GM18907 (cell line): Measurements from ENCODE around the gene ANKRD22.

Experiments
- ATAC-seq: cut with Tn5 transposase; IDR thresholded peaks from one replicate; pipeline ENCODE4 v1.9.1; 2021; ENCODE audit warnings: mild to moderate bottlenecking, moderate library complexity; ENCODE audit not compliant: unreplicated experiment

ANKRD22 gene

DNA sequence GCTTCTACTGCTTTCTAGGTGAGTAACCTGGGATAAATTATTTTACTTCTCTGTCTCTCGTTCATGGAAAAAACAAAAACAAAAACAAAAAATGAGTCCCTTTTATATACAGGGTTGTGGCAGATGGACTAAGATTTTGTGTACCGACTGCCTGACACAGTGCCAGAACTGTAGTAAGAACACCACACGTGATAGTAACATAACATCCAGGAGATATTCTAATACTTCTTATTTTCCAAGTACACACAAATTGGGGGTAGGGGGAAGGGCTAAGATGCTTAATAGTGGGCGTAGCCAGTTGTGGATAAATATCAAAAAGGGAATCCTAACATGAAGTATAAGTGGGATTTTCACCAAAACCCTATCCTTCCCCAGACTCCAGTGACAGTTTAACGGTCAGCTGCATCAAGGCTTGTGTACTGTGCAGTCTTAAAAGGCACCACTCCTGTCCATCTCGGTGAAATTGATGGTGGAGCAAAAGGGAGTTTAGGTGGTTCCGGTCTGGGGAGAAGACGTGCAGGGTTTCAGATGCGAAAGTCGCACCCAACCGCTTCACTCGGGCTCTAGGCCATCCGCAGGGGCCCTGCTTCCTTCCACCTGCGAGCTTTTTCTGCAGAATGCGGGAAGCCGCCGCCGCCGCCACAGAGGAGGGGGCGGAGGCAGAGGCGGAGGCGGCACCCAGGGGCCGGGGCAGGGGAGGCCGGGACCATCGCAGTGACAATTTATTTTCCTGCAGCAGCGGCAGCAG lies 28.1 kb upstream of the ANKRD22 start, which contains the start of gene STAMBPL1:
Gene STAMBPL1 (plus strand): TSS at position 712 of the 748 bp plus-strand sequence. CDS start 21,464 bp downstream, outside the sequence.
- peak; percentile 67 for ATAC-seq

DNA sequence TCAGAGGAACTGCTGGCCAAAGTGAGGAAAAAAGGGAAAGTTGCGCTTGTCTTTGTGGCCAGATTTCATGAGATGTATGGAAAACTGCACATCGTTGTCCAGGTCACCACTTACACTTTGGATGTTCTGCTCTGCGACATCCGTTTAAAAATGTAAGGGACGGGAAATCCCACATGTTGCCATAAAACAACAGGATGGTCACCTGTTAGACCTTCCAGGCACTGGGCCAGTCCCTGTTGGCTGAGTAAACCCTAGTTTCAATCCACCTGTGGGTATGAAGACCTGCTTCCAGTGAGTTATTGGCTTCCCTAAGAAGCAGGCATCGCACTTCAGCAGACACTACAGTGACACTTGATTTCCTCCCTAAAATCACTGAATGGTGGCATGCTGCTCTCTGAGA lies 25.7 kb upstream of the ANKRD22 start:
- ATAC-seq, result no peak

DNA sequence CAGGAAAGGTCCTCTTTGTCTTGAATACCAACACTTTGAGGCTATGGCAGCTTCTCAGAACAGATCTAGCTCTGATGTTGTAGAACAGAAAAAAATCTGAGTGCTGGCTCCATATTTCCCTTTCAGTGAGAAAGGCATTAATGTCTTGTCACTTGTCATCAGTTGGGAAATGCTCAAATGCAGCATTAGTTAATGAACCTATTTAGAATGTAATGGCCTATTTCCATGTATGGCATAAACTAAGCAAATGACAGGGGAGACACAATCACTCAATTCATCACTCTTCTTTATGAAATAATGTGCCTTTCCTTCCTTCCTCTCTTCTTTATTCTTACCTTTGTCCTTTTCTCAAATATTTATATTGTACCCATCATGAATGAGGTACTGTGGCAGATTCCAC lies 23.4 kb upstream of the ANKRD22 start:
- no peak for ATAC-seq

DNA sequence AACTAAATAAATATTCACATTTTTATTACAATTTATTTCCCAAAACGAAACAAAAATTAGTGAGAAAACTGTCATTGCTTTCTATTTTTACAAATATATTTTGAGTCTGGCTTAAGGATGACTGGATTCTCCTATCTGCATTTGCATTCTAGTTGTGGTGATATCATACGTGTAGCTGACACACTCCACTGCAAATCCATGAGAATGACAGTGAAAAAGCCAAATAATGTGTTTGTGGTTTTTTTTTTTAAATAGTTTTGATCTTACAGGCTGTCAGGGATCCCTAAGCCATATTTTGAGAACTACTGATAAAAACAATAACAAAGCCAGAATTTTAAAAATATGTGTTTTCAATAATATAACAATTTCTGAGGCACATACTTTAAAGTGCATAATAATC lies 22.6 kb upstream of the ANKRD22 start:
- ATAC-seq, result no peak

DNA sequence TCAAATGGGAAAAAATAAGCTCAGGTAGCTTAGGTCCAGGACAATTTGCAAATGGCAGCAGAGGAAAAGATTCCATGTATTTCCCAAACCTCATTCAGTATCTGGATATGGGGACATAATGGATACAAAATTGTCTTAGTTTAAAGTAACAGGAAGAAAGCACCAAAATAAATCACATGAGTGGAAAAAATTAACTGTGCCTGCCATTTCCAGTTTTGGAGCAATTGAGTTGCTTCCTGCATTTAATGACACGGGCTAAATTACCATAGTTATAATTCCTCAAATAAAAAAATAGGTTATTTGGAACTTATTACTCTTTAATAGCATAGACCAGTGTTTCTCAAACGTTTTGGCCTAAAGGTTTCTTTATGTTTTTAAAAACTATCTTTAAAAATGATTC lies 22.1 kb upstream of the ANKRD22 start:
- ATAC-seq, result no peak

DNA sequence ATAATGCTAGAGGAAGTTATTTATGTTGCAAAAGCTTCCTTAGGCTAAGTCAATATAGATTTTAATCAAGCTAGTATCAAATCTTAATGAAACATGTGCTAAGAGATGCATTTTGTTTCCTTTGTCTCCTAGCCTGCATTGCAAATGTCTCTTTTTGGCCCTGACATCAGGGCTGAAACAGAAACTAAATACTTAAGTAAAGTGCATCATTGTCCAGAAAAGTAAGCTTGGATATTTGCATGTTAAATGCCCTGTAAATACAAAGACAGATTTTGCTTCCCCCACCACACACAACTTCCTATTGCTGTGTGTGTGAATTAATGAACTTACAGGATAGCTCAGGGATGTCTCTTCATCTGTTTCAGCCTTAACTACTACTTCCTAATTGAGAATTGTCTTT lies 18.4 kb upstream of the ANKRD22 start:
- peak; percentile 51 for ATAC-seq

- ATAC-seq, result no peak
These were observed 14.8 kb upstream of the ANKRD22 start for GRCh38 chr10:88866454-88866853.

- ATAC-seq, result no peak
These were observed 13.7 kb upstream of the ANKRD22 start for GRCh38 chr10:88865281-88865876.

- ATAC-seq, result no peak
These were observed 9.4 kb upstream of the ANKRD22 start for GRCh38 chr10:88861036-88861435.

DNA sequence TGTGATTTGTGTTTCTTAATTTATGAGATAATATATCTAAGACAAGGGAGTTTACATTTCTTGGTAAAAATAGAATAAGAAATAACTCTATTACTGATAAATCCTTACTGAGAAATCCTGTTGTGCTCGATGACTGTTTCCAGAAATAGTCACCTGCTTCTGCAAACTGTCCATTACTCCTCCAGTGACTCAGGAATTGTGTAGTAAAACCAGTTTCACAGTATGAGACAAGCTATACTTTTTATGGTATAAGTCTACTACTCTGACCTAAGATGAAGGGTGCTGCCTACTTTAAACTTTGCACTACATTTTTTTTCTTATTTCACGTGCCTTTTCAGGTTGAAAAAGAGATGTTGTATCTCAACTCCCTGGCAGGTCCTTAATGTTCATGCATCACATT lies 6.8 kb upstream of the ANKRD22 start:
- ATAC-seq, result no peak

DNA sequence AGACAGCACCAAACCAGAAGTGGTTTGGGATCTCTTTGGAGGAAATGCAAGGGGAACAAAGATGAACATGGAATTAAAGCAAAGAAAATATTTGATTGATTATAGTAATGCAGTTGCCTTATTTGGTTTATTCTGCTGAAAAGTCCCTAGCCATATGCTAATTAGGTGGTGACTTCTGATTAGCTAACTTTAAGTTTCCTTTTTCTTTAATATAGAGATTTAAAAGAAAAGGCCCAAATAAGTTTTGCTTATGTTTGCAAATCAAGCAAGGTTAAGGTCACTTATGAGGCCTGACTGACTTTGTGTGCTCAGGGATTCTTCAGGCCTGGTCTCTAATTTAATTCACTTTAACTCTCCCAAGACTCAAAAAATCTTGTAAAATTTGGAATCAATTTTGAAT lies 6.2 kb upstream of the ANKRD22 start:
- no peak for ATAC-seq

DNA sequence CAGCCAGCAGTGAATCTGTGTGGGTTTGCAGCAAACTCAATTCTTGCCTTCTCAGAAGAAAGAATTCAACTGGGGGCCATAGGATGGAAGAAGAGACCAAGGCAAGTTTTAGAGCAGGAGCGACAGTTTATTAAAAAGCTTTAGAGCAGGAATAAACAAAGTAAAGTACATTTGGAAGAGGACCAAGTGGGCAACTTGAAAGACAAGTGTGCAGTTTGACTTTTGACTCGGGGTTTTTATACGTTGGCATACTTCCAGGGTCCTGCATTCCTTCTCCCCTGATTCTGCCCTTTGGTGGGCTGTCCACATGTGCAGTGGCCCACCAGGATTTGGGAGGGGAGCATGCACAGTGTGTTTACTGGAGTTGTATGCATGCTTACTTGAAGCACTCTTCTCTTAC lies 3.0 kb upstream of the ANKRD22 start:
- no peak for ATAC-seq

DNA sequence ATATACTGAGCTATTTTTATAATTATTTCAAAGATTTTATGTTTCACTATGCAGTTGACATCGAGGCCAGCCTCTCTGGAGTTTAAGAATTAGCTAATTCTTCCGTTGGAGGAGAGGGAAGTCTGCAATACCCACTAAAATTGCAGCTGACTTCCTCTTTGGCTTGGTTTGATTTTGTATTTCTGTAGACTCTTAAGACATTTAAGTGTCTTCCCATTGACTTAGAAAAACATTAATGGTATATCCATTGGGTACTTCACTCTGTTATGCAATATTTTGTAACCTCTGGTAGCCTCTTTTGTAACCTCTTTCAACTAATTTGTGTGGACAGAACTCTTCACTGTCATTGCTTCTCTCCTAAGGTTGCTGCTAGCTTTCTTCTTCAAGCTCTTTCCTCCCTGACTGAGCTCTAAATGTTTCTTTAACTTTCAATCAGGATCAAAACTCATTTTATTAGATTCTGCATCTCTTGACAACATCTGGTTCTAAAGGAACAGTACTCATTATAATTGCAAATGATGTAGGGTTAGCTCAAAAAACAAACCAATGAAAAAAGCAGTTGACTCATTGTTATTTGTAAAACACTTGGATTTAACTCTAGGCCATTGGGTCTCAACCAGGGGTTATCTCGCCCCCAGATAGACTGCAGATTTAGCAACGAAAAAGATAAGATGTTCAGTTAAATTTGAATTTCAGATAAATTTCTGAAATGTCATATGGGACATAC lies 1.7 kb upstream of the ANKRD22 start:
- ATAC-seq, result no peak

GRCh38 chr10:88852327-88852726 lies 683 bp upstream of the ANKRD22 start:
- no peak for ATAC-seq

GRCh38 chr10:88850712-88851111 lies 932 bp downstream of the ANKRD22 start:
- no peak for ATAC-seq

DNA sequence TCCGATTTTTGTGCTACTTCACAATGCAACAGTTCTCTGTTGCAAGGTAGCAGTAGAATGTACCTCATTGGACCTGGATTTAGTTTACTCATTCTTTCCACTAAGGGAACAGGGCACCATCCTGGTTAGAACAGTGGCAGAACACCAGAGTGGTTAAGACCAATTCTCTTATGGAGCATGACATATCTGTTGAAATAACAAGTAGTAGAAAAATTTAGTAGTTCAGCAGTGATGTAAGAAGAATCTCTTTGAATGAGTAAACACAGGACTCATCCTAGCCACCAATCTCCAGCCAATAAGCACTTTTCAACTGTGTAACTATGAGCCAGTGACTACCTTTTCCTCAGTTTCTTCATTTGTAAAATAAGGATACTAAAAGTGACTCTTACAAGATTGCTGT lies 2.4 kb downstream of the ANKRD22 start:
- no peak for ATAC-seq

DNA sequence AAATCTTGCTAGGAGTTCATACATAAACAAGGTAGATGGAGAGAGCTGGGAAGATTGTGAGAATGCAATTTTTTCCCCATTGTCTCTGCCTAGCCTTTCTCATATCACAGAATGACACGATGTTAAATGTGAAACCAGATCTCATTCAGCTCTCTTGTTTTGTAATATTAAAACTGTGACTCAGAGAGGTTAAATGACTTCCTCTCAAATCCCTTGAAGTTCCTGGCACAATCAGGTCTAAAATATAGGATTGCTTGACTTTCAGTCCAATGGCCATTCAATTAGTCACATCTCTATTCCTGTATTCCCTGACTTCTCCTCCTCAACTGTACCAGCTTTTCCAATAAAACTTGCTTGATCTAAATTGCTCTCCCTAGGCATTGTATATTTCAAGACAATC lies 3.1 kb downstream of the ANKRD22 start:
- no peak for ATAC-seq

DNA sequence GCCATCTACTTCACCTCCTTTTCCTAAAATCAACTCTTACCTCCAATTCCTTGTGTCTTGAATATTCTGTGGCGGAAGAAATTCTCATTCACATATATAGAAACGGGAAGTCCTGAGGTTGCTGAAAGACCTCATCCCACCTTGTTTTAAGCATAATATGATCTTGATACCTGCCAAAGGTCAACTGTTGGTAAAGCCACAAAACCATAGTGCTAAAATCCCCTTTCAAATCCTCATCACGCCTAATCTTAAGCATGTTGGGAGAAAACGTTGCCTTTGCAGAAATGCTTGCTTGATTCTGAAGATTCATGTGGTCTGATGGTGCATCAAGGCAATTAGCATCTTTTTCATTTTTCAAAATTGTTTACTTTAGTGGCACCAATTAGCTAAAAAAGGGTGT lies 8.5 kb downstream of the ANKRD22 start:
- no peak for ATAC-seq

DNA sequence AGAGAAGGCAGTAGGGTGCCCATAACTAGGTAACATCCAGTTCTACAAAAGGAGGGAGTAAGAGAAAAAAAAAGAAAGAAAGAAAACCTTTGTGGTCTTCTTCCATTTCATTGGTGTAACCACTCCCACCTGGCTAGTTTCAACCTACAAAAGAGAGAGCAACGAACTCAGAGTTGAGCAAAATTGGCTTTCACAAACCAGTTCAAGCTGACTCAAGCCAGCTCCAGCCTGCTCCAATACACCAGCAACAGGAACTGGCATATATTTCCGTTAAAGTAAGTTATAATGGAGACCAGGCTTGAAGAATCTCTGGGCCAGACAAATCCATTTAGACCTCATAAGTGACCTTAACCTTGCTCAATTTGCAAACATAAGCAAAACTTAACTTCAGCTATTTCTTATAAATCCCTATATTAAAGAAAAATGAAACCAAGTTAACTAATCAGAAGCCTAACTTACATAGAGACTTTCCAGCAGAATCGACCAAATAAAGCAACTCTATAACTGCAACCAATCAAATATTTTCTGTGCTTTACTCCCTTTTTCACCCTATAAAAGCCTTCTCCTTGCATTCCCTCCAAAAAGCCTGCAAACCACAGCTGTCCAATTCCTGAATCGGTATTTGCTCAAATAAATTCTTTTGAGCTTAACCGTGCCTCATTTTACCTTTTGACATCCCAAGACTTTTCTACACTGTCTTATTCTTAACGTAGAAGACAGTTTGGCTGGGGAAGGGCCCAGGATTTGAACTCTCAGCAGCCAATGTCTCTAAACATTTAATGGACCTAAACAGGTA lies 10.1 kb downstream of the ANKRD22 start:
- no peak for ATAC-seq

- ATAC-seq, result no peak
These were observed 10.8 kb downstream of the ANKRD22 start for GRCh38 chr10:88840881-88841280.

- no peak for ATAC-seq
These were observed 11.5 kb downstream of the ANKRD22 start for GRCh38 chr10:88840104-88840503.
